Cardiac fibroblast (primary cell): Measurements from ENCODE around the gene JARID2.

Experiments used
- DNase-seq, 2 donors: peaks; one replicate each; pipeline versions ENCODE4 v3.0.0 to v3.0.0-alpha.2; 2010; ENCODE audit warnings: low read depth in 2 of 2
- H3K4me3 ChIP-seq, 2 donors: replicated peaks in 1 of 2; 1 replicate in 1 of 2; 2 replicates in 1 of 2; pipeline ENCODE4 v1.5.1; 2011; ENCODE audit warnings: low read depth in 2 of 2, low read length in 2 of 2, mild to moderate bottlenecking in 2 of 2, moderate library complexity in 1 of 2
- CTCF ChIP-seq: IDR thresholded peaks from one replicate; pipeline ENCODE4 v1.5.1; 2011; ENCODE audit warnings: low read depth, mild to moderate bottlenecking, low read length, inconsistent platforms

JARID2 gene

GRCh38 chr6:15363164-15363522, 117.3 kb downstream of the JARID2 start:
- H3K4me3 ChIP-seq = no peak overlapping the region
- no peak for TF ChIP-seq CTCF
- no peak for DNase-seq

DNA sequence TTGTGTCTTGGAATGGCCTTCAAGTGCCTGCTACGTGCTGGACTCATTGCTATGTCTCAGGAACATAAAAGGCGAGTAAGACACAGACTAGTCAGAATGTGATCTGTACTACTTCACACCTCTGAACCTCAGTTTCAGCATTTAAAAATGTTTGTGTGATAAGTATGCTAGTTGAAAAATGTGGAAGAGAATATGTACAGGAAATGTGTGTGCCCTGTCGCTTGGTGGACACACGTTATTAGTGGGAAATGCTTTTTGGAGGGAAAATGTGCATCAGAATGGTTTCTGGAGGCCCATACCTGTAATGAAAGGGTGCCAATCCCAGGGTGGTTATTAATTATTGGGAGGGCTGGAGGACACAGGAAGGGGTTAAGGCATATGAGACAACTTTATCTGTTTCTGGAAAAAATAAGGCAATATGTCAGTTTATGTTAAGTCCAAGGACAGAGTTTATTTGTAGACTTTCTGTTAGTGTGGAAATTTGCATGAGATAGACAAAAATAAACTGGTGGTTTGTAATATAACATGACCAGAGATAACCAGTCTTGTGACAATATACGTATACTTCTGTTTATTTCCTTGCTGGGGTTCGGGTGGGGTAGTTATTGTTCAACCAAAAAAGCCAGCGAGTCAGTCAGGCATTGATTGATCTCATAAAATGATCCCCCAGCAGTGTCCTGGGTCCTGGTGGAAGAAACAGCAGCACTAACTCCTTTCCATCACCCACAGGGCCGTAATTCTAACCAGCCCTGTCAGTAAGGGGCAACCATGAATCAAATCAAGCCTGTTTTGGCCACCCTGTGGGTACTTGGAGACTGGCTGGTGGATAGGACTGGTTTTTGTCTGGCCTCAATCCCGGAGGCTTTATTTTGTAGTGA, 117.9 kb downstream of the JARID2 start:
- no peak overlapping the region for H3K4me3 ChIP-seq
- DNase-seq = no peak
- TF ChIP-seq CTCF = no peak

DNA sequence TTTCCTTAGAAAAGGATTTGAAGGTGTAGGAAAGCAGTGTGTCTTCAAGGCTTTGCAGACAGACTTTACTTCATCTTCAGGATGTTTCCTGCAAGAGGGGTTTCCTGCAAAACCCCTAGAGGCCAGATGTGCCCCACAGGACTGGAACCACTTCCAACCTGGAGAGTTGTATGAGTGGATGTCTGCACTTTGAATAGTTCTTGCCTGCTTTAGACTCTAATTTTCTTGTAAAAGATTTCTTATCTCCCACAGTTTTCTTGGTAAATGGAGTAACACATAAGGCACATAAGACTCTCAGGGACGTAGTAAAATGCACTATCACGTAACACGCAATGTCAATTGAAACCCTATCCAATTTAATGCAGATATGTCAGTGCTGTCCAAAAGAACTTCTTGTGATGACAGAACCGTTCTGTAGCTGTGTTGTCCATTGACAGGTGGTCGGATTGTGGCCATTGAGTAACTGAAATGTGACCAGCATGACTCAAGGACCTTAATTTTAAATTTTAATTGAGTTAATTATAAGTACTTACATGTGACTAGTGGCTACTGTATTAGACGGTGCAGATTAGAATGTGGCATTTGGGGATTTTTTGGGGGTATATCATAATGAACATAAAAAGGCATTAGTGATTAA, 118.7 kb downstream of the JARID2 start:
- TF ChIP-seq CTCF = no peak
- no peak for DNase-seq
- no peak overlapping the region for H3K4me3 ChIP-seq

DNA sequence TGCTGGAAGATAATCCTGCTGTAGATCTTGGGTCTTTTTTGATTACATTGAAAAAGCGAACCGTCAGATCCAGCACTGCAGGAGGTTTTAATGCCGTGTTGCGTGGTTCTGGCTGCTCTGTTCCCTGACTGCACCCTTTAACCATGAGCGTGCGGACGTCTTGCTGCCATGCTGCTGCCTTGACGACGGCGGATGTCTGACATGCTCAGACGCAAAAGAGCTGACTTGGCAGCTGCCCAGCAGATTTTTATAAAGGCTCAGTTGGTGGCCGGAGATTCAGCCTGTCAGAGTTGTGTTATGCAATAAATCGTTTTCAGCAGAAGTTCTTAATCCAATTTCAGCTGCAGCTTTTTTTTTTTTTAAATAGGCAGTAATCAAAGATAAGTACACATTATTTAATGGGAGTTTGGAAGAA, 119.4 kb downstream of the JARID2 start:
- TF ChIP-seq CTCF = no peak
- peak; percentile 93 for DNase-seq
- no peak overlapping the region for H3K4me3 ChIP-seq

GRCh38 chr6:15366003-15366535, 120.2 kb downstream of the JARID2 start:
- no peak for DNase-seq
- no peak for TF ChIP-seq CTCF
- no peak overlapping the region for H3K4me3 ChIP-seq

DNA sequence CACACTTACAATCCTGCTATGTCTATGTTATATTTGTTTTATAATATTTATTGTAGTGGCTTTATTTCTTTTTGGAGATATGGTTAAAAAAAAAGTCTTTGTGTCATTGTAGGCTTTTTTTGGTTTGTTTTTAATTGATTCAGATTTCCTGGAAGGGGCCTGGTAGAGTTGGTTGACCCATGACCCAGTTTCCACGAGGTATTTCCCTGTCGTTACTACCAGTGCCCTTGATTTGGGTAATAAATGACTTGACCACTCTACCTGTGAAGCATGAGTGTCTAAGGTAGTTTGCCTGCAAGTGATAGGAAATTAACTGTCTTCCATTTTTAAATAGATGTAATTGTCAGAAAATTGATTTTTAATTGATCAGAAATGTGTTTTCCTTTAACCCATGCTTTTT, 121.0 kb downstream of the JARID2 start:
- no peak for TF ChIP-seq CTCF
- H3K4me3 ChIP-seq = no peak overlapping the region

More for the DNA sequence above, 121.0 kb downstream of the JARID2 start:
- DNase-seq = no peak
